ENCODE results near the gene MYO7A.
A peak's percentile ranks its signal among the peaks of the same experiment; 100 is the strongest.

MYO7A gene
- long read RNA-seq, donor 1: 0 reads
- long read RNA-seq, donor 2: 0 reads
- long read RNA-seq, donor 3: 0 reads
- long read RNA-seq, donor 4: 0 reads
- long read RNA-seq, donor 5: 0 reads
- long read RNA-seq, donor 6: 0 reads
- long read RNA-seq, donor 7: 0 reads
- long read RNA-seq, donor 8: 0 reads

GRCh38 chr11:77127920-77128691 lies at the start of gene MYO7A:
MYO7A (plus strand) TSS chr11:77128246; CDS start chr11:77130635, 2,389 bp downstream.
- DNase-seq: peak; percentile 75

DNA sequence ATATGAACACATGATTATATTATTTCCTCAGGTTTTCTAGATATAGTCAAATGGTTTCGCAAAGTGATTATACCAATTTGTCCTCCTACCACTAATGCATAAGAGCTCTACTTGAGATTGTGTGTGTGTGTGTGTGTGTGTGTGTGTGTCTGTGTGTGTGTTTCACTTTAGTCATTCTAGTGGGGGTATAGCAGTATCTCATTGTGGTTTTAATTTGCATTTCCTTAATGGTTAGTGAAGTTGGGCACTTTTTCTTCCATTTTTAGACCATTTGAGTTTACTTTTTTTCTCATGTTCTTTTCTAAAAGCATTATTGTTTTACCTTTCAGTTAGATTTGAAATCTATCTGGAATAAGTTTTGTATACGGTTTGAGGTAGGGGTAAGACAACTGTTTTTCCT lies 48.4 kb upstream of the MYO7A start:
- DNase-seq: no peak

DNA sequence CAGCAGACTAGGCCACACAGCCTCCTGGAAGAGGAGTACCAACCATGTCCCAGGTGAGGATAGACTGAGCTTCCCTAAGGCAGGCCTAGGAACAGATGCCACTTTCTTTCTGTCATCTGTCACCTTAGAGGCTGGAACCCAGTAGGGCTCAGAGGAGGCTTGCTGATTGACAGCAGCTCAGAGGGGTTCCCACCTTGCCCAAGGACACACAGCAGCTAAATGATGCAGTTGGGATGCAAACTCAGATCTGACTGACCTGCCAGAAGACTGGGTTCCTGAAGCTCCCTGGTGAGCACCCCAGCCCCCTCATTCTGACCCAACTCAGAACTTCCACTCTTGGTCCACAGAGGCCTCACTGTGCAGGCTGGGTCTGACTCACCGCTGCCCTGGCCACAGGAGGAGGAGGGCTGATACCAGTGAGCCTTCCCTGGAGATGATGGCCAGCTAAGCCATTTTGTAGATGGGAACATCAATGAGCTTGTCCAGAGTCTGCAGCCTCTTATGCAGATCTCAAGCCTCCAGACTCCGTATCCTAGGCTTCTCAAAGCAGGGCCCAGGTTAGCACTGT lies 47.3 kb upstream of the MYO7A start:
- no peak for DNase-seq

DNA sequence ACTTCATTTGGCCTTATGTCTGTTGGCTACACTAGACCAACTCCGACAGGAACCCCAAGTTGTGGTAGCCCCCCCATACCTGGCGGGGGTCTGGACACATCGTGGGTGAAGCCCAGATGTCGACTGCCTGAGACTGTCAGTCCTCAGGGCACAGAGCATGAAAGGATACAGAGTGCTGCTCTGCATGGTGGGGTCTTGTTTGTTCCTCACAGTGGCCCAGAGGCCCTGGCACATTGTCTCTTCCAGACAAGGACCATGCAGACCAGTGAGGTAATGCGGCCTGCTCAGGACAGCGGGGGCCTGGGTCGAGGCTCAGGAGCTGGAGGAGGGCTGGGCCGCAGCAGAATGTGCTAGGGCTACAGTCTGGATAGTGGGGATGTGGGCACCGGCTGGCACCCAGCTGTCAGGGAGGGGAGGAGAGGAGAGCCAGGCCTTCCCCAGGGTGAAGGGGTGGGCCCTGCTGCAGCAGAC lies 46.6 kb upstream of the MYO7A start:
- DNase-seq: no peak

GRCh38 chr11:77081976-77082836 lies 45.8 kb upstream of the MYO7A start:
- no peak for DNase-seq

DNA sequence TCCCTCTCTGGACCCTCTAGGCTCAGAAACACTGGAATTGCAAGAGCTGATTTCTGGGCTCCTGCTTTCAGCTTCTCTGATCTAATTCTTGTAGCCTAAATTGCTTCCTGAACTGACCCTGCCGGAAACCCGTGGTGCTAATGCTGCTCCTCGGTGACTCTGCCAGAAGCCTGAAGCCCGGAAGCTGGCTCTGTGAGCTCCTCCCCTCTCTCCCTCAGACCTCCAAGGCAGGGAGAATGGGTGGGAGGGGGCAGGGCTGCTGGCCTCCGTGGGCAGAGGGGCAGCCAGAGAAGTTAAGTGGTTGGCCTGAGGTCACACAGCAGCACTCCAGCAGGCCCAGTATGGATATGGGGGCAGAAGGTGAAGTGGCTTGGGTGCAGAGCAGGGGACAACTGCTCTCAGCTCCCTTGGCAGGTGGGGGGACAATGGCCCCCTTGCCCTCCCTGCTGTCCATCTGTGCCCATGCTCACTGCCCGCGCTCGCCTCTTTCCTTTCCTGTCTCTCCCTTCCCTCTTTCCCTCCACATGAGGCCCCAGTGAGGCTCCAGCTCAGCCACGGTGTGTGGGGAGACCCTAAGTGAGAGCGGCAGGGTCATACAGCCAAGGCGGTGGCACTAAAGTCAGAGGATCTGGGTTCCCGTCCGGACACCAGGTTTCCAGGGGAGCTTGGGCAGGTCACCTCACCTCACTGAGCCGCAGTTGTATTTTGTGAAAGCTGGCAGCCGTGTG lies 45.0 kb upstream of the MYO7A start:
- DNase-seq: no peak

- DNase-seq: no peak
Observed at GRCh38 chr11:77083566-77084245, 44.3 kb upstream of the MYO7A start.

GRCh38 chr11:77084581-77085191 lies 43.4 kb upstream of the MYO7A start:
- DNase-seq: no peak

DNA sequence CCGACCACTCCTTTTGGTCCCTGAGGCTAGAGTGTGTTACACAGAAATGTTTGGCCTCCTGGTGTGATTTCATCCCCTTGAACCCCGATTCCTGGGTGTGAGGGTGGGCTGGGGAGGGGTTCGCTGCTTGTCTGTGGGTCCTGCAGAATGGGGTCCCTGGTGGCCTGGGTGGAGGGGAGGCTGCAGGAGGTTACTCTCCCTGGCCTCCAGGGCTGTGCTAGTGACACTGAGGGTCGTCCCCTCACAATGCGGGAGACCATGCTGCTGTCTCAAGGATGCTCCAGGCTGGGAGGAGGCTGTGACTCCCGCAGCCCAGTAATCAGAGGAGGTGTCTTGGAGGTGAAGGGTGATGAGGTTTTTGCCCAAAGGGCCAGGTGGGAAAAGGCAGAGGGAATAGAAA lies 42.4 kb upstream of the MYO7A start:
- DNase-seq: no peak

DNA sequence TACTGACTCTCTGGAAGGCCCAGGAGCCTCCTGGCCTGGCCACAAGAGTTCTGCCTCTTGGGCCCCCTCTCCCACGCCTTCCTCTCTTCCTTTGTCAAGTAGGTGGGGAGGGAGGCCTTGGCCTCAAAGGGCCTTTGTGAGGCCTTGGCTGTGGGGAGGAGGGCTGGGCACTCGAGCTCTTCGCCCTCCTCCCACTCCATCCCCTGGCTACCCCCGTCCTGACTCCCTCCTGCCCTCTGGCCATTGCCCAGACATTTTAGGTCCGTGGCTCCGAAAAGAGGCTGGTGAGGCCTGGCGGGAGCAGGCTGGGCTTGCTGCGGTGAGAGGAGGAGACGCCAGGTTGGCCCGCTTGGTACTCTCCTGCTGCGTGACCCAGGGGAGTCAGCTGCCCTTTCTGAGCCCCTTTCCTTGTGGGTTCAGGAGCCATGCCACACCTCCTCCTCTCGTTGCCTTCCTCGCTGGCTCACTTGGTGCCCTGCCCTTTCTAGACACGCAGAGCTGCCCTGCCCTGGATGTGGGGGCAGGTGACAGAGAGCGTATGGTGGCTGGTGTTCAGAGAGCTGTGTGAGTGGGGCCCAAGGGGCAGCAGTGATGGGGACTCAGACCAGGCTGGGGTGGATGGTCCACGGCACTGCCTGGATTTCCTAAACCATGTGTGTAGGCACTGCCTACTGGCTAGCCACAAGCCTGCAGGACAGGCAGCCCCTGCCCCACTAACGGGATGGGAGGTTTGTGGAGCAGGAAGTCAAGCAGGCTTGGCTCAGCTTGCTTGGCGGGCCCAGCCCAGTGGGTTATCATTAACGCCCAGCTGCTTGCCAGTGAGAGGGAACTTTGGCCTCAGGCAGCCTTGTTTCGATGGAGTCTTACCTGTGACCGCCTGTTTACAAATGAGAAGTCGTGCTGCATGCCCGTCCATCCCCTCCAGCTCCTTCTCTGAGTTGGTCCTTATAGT lies 41.2 kb upstream of the MYO7A start:
- DNase-seq: no peak

- no peak for DNase-seq
Observed at GRCh38 chr11:77087723-77088225, 40.3 kb upstream of the MYO7A start.

- peak; percentile 36 for DNase-seq
Observed at GRCh38 chr11:77088236-77089003, 39.6 kb upstream of the MYO7A start.

DNA sequence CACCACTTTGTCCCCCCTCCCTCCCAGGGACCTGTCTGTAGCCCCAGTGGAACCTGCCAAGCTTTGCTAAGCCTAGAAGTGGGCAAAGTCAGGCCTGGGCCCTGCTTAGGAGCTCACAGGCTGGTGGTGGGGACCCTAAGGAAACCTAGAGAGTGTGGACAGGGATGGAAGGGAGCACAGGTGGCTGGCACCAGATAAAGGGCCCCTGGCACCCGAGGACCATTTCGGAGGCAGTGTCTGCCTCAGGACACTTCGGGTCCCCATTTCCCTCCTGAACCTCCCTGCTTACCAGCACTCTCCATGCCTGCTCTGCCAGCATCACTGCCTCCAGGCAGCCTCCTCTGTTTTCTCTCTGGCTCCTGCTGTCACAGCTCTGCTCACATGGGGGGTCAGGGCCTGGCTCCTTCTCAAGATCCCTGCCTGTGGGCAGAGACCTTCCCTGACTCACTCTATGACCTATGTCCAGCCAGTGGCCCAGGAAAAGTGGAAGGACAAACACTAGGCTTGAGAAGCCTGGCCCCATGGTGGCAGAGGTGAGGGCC lies 39.0 kb upstream of the MYO7A start:
- DNase-seq: no peak

DNA sequence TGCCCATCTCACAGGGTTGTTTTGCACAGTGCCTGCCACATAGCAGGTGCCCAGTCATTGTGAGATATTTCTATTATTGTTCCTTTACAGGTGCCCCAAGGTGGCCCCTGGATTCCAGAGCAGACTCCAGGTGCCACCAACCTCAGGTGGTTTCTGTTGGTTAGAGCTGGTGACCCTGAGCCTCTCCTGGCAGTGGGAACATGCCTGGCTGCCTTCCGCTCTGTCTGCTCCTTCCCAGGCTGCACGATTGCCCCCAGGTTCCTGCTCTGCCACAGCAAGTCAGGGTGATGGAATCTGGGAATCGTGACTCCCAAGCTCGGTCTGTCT lies 38.0 kb upstream of the MYO7A start:
- no peak for DNase-seq

- DNase-seq: no peak
Observed at GRCh38 chr11:77090373-77091111, 37.5 kb upstream of the MYO7A start.

- DNase-seq: peak; percentile 47
Observed at GRCh38 chr11:77091146-77091940, 36.7 kb upstream of the MYO7A start.

DNA sequence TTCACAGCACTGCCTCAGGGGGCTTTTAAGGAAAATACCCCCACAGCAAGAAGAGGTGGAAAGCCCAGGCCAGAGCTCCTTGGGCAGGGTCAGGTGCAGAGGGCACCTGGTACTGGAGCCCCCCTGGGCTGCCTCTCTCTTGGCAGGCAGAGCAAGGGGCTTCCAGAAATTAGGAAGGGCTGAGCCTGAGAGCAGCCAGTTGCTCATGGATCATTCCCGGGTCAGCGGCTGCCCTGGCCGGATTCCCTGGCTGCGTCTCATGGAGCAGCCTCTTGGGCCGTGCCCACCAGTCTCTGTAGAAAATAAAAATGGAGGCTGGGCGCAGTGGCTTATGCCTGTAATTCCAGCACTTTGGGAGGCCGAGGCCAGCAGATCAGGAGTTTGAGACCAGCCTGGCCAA lies 35.7 kb upstream of the MYO7A start:
- DNase-seq: no peak

All from right kidney (tissue), 9 donors.